WTC11 (cell line): ENCODE data around the gene ZYG11B. TPM values are rescaled to one million over a fixed set of nuclear protein-coding genes. Genes with fewer than 3 reads are reported as not detected.

Source experiments
- ATAC-seq: fragments of 200-7000 bp; cut with Tn5 transposase; 2 replicates; pipeline ENCODE4 v1.10.0; 2021; ENCODE audit warnings: mild to moderate bottlenecking, moderate library complexity
- CTCF ChIA-PET: fragments of 300-600 bp; sonication (Branson Sonifier 250); formaldehyde crosslinking; loops from one replicate; lab custom pipeline; 2021; ENCODE audit warnings: antibody characterized with exemption; lab: Charles Lee
- POLR2A ChIA-PET: fragments of 350-600 bp; sonication (Branson Sonifier 250); formaldehyde crosslinking; loops from one replicate; lab custom pipeline; 2021; ENCODE audit warnings: antibody characterized with exemption; lab: Charles Lee
- DNase-seq: peaks from one replicate; pipeline ENCODE4 v3.0.0; 2021; ENCODE audit warnings: low spot score
- H3K27ac Mint-ChIP-seq: 2 replicates; pipeline ENCODE4 v1.8.0; 2021; ENCODE audit warnings: mixed read lengths
- H3K27me3 Mint-ChIP-seq: 2 replicates; pipeline ENCODE4 v1.8.0; 2021; ENCODE audit warnings: low read depth, mild to moderate bottlenecking, moderate library complexity, mixed read lengths
- H3K36me3 Mint-ChIP-seq: 2 replicates; pipeline ENCODE4 v1.8.0; 2021; ENCODE audit warnings: mixed read lengths
- H3K4me1 Mint-ChIP-seq: 2 replicates; pipeline ENCODE4 v1.8.0; 2022; ENCODE audit warnings: mixed read lengths
- H3K4me3 Mint-ChIP-seq: 2 replicates; pipeline ENCODE4 v1.8.0; 2021; ENCODE audit warnings: mild to moderate bottlenecking, moderate library complexity, mixed read lengths
- H3K9me3 Mint-ChIP-seq: 2 replicates; pipeline ENCODE4 v1.8.0; 2021; ENCODE audit warnings: mixed read lengths
- ARID4B ChIP-seq: sonication (generic); formaldehyde crosslinking; IDR thresholded peaks from 2 replicates; pipeline ENCODE4 v1.8.0; 2023; ENCODE audit warnings: missing genetic modification reagents, mild to moderate bottlenecking, borderline replicate concordance
- ESRRA ChIP-seq: sonication (generic); formaldehyde crosslinking; IDR thresholded peaks from 2 replicates; pipeline ENCODE4 v1.8.1; 2022; ENCODE audit warnings: mild to moderate bottlenecking, missing genetic modification reagents, borderline replicate concordance
- HMGA2 ChIP-seq: fragments of 250-450 bp; sonication (Bioruptor Pico); IDR thresholded peaks from 2 replicates; pipeline ENCODE4 v1.4.0; 2021; ENCODE audit warnings: mild to moderate bottlenecking, moderate library complexity
- JAZF1 ChIP-seq: fragments of 250-450 bp; sonication (Bioruptor Pico); IDR thresholded peaks from 2 replicates; pipeline ENCODE4 v1.9.0; 2021; ENCODE audit warnings: moderate library complexity, mild to moderate bottlenecking, inconsistent platforms
- MLX ChIP-seq: sonication (generic); formaldehyde crosslinking; IDR thresholded peaks from 2 replicates; pipeline ENCODE4 v1.8.1; 2023; ENCODE audit warnings: mild to moderate bottlenecking, missing genetic modification reagents, moderate library complexity
- MYBL2 ChIP-seq: sonication (generic); formaldehyde crosslinking; IDR thresholded peaks from 2 replicates; pipeline ENCODE4 v1.8.1; 2023; ENCODE audit warnings: mild to moderate bottlenecking, moderate library complexity, missing genetic modification reagents
- NFATC4 ChIP-seq: fragments of 250-450 bp; sonication (Bioruptor Pico); IDR thresholded peaks from 2 replicates; pipeline ENCODE4 v1.9.0; 2021; ENCODE audit warnings: mild to moderate bottlenecking
- OVOL2 ChIP-seq: fragments of 250-450 bp; sonication (Bioruptor Pico); IDR thresholded peaks from 2 replicates; pipeline ENCODE4 v1.9.0; 2021; ENCODE audit warnings: mild to moderate bottlenecking, borderline replicate concordance
- PRRX2 ChIP-seq: fragments of 250-450 bp; sonication (Bioruptor Pico); IDR thresholded peaks from 2 replicates; pipeline ENCODE4 v1.8.0; 2021; ENCODE audit warnings: mild to moderate bottlenecking
- RORB ChIP-seq: fragments of 250-450 bp; sonication (Bioruptor Pico); IDR thresholded peaks from 2 replicates; pipeline ENCODE4 v1.9.0; 2021; ENCODE audit warnings: mild to moderate bottlenecking
- SOX15 ChIP-seq: fragments of 250-450 bp; sonication (Bioruptor Pico); IDR thresholded peaks from 2 replicates; pipeline ENCODE4 v1.9.0; 2021; ENCODE audit warnings: mild to moderate bottlenecking
- SP1 ChIP-seq: sonication (generic); formaldehyde crosslinking; conservative IDR thresholded peaks from 2 replicates; pipeline ENCODE4 v1.8.1; 2022; ENCODE audit warnings: missing genetic modification reagents
- TEAD4 ChIP-seq: sonication (generic); formaldehyde crosslinking; IDR thresholded peaks from 2 replicates; pipeline ENCODE4 v1.8.0; 2022; ENCODE audit warnings: mild to moderate bottlenecking, missing genetic modification reagents
- USF1 ChIP-seq: sonication (generic); formaldehyde crosslinking; IDR thresholded peaks from 2 replicates; pipeline ENCODE4 v1.8.0; 2022; ENCODE audit warnings: mild to moderate bottlenecking, missing genetic modification reagents
- ZNF121 ChIP-seq: sonication (generic); formaldehyde crosslinking; IDR thresholded peaks from 2 replicates; pipeline ENCODE4 v1.8.0; 2023; ENCODE audit warnings: missing genetic modification reagents
- ZNF232 ChIP-seq: sonication (generic); formaldehyde crosslinking; IDR thresholded peaks from 2 replicates; pipeline ENCODE4 v1.8.0; 2022; ENCODE audit warnings: mild to moderate bottlenecking, missing genetic modification reagents
- ZNF263 ChIP-seq: sonication (generic); formaldehyde crosslinking; IDR thresholded peaks from 2 replicates; pipeline ENCODE4 v1.8.1; 2022; ENCODE audit warnings: low read depth, mild to moderate bottlenecking, moderate library complexity, missing genetic modification reagents
- ZNF423 ChIP-seq: fragments of 250-450 bp; sonication (Bioruptor Pico); IDR thresholded peaks from 2 replicates; pipeline ENCODE4 v2.1.2; 2022; ENCODE audit warnings: mild to moderate bottlenecking, moderate library complexity
- total RNA-seq: library from RNA; stranded (reverse); gene quantifications from 3 replicates; pipeline ENCODE4 v1.2.3, GENCODE V29; 2021
- TF ChIP-seq, protein P1 (sequence below): sonication (generic); formaldehyde crosslinking; IDR thresholded peaks from 2 replicates; pipeline ENCODE4 v1.8.1; 2023; ENCODE audit warnings: mild to moderate bottlenecking, missing genetic modification reagents, borderline replicate concordance
- TF ChIP-seq, protein P2 (sequence below): sonication (generic); formaldehyde crosslinking; IDR thresholded peaks from 2 replicates; pipeline ENCODE4 v1.8.0; 2023; ENCODE audit warnings: missing genetic modification reagents

The ZYG11B gene
- total RNA-seq, 1 experiment from 2014 or later = 19.2 TPM

DNA sequence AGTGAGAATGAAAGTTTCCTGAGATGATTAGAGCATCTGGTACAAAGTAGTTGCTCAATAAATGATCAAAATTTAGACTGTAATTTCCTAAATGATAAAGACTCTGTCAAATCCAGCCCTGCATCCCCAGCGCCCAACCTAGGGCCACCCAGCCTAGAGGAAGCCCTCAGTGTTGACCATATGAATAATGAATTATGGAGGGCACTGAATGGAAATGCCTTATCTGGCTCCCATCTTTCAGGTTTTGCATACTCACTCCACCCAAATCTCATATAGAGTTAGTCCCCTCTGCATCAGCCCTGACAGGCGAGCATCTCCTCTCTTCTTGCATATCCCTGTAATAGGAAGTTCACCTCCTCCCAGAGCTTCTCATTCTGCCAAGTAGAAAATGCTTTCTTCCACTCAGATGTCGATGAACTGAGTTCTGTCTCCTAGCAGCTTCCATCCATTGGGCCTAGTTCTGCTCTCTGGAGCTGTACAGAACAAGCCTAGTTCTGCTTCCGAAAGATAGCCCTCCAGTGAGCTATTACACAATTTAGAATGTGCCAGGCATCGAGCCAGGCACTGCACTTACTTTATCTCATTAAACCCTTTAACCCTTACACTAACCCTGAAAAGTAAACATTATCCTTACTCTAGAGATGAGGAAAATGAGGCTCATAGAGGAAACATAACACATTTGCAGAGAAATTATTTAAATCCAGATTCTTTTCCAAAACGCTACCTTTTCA, 49.0 kb upstream of the ZYG11B start:
- ATAC-seq = no peak

GRCh38 chr1:52679048-52679447, 47.2 kb upstream of the ZYG11B start:
- Mint-ChIP-seq H3K27ac (peak overlapping the region; percentile 57; the same call in 1 of the 2 replicates), H3K27me3 (no peaks in the 10 kb centered on the region), H3K9me3 (peaks cover 7% of the 10 kb centered on the region), H3K4me3 (no peak overlapping the region), H3K36me3 (no peaks in the 10 kb centered on the region), H3K4me1 (peaks cover 27% of the 10 kb centered on the region)
- TF ChIP-seq HMGA2 (no peak), ZNF423 (peak; percentile 92)
- ChIA-PET CTCF (no interaction called here), POLR2A (interaction anchor here (0.9 to 1.0 kb wide), 2 partner anchors 126 to 274 kb away, joined by 3 read pairs; partner anchors contain the start of genes ORC1, PRPF38A and TUT4)
- ATAC-seq (0 out of 2 replicates have a peak, but pooled peaks have one; percentile 13), DNase-seq (no peak)

More for the DNA sequence above, 49.0 kb upstream of the ZYG11B start:
- ChIA-PET POLR2A (interaction anchor here (1.2 kb wide), 1 partner anchor 9 kb away, joined by 3 read pairs; no protein-coding TSS in a partner anchor), CTCF (no interaction called here)
- Mint-ChIP-seq H3K27me3 (no peaks in the 10 kb centered on the region), H3K27ac (peak overlapping the region; percentile 28; the same call in 1 of the 2 replicates), H3K4me3 (no peak overlapping the region), H3K4me1 (peaks cover 29% of the 10 kb centered on the region), H3K36me3 (no peaks in the 10 kb centered on the region), H3K9me3 (no peaks in the 10 kb centered on the region)
- no peak for DNase-seq
- no peak for TF ChIP-seq SP1 (CRISPR knock-in tag)
- TF ChIP-seq ZNF232 (CRISPR knock-in tag) = no peak
- TF ChIP-seq OVOL2 (CRISPR knock-in tag) = no peak
- TF ChIP-seq PRRX2 (CRISPR knock-in tag) = no peak
- no peak for TF ChIP-seq HMGA2
- TF ChIP-seq, protein P1, sequence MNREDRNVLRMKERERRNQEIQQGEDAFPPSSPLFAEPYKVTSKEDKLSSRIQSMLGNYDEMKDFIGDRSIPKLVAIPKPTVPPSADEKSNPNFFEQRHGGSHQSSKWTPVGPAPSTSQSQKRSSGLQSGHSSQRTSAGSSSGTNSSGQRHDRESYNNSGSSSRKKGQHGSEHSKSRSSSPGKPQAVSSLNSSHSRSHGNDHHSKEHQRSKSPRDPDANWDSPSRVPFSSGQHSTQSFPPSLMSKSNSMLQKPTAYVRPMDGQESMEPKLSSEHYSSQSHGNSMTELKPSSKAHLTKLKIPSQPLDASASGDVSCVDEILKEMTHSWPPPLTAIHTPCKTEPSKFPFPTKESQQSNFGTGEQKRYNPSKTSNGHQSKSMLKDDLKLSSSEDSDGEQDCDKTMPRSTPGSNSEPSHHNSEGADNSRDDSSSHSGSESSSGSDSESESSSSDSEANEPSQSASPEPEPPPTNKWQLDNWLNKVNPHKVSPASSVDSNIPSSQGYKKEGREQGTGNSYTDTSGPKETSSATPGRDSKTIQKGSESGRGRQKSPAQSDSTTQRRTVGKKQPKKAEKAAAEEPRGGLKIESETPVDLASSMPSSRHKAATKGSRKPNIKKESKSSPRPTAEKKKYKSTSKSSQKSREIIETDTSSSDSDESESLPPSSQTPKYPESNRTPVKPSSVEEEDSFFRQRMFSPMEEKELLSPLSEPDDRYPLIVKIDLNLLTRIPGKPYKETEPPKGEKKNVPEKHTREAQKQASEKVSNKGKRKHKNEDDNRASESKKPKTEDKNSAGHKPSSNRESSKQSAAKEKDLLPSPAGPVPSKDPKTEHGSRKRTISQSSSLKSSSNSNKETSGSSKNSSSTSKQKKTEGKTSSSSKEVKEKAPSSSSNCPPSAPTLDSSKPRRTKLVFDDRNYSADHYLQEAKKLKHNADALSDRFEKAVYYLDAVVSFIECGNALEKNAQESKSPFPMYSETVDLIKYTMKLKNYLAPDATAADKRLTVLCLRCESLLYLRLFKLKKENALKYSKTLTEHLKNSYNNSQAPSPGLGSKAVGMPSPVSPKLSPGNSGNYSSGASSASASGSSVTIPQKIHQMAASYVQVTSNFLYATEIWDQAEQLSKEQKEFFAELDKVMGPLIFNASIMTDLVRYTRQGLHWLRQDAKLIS (CRISPR knock-in tag) = no peak
- no peak for TF ChIP-seq MYBL2 (CRISPR knock-in tag)
- no peak for TF ChIP-seq TEAD4
- no peak for TF ChIP-seq ESRRA (CRISPR knock-in tag)

- peaks cover 25% of the 10 kb centered on the region for H3K4me1 Mint-ChIP-seq
- no peaks in the 10 kb centered on the region for H3K36me3 Mint-ChIP-seq
- CTCF ChIA-PET = no interaction called here
- POLR2A ChIA-PET = interaction anchor here (0.9 kb wide), 1 partner anchor 275 kb away, joined by 3 read pairs; the partner anchor contains the start of genes ORC1 and PRPF38A
- H3K27ac Mint-ChIP-seq = peak overlapping the region; percentile 57; the same call in 1 of the 2 replicates
- H3K27me3 Mint-ChIP-seq = no peaks in the 10 kb centered on the region
- ATAC-seq = no peak
- peaks cover 7% of the 10 kb centered on the region for H3K9me3 Mint-ChIP-seq
- DNase-seq = no peak
- H3K4me3 Mint-ChIP-seq = no peak overlapping the region
- TF ChIP-seq RORB (CRISPR knock-in tag) (no peak), USF1 (CRISPR knock-in tag) (no peak), SOX15 (CRISPR knock-in tag) (no peak), JAZF1 (CRISPR knock-in tag) (no peak), ZNF263 (CRISPR knock-in tag) (no peak), ZNF121 (CRISPR knock-in tag) (no peak), PRRX2 (CRISPR knock-in tag) (no peak), NFATC4 (no peak), MLX (CRISPR knock-in tag) (no peak), ARID4B (no peak)
- TF ChIP-seq, protein P2, sequence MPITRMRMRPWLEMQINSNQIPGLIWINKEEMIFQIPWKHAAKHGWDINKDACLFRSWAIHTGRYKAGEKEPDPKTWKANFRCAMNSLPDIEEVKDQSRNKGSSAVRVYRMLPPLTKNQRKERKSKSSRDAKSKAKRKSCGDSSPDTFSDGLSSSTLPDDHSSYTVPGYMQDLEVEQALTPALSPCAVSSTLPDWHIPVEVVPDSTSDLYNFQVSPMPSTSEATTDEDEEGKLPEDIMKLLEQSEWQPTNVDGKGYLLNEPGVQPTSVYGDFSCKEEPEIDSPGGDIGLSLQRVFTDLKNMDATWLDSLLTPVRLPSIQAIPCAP (CRISPR knock-in tag) = no peak
Measured at GRCh38 chr1:52679498-52679897, 46.8 kb upstream of the ZYG11B start.
